ENCODE data around the gene EIF2B4. TPM values are rescaled to one million over a fixed set of nuclear protein-coding genes. Genes with fewer than 3 reads are reported as not detected.

The EIF2B4 gene
- total and polyA plus RNA-seq, 2 of the 13 experiments (the other 11 are each of a cell fraction or from before 2014, with no cell fraction given), result 91.5 to 96.4 TPM

DNA sequence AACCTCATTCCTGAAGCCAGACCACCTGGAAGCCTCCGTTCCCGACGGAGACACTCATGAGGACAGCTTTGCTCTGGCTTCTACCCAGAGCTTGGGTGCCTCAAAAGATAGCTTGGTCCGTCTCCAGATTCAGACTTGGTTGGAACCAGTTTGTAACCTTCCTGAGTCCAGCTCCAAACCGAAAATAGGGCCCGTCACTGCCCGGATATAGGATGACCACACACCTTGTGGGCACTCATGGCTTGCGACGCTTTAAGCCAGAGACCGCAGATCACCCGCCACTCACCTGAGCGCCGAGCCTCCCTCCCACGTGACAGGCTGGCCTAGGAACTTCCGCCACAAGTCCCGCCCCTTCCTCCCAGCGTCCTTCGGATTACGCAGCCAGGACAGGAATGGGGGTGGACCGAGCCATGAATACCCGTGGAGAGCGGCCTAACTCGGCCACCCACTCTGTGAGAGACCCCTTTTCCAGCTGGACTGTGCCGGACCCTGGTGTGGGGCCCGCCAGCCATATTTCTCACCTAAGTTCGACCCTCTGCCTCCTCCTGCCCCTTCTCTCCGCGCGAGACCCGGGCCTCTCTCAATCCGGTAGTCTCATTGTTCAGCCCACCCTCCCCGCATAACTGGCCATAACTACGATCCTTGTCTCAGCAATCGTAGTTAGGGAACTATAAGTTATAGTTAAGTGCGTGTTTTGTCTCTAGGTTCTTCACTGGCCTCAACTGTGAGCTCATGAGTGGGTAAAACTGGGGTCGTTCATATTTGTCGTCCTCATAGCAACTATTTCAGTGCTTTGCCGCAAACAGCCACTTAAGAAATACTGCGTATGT lies 47.2 kb downstream of the EIF2B4 start, which contains the start of gene MPV17 (continued):
- TF ChIP-seq ZBTB40 (IDR thresholded peaks at IDR 0.05) (peak; percentile 46; the same call in 1 of the 2 replicates), ZBTB40 (CRISPR knock-in tag; IDR thresholded peaks at IDR 0.05) (peak; percentile 84), DR1 (CRISPR knock-in tag; IDR thresholded peaks at IDR 0.05) (peak; percentile 93), ELF4 (CRISPR knock-in tag; IDR thresholded peaks at IDR 0.05; ENCODE audit: borderline replicate concordance) (peak; percentile 63; the same call in 1 of the 2 replicates), TGIF2 (CRISPR knock-in tag; IDR thresholded peaks at IDR 0.05) (peak; percentile 69), ZBTB42 (CRISPR knock-in tag; IDR thresholded peaks at IDR 0.05) (0 out of 2 replicates have a peak, but pooled peaks have one; percentile 60), NCOR1 (IDR thresholded peaks at IDR 0.05; ENCODE audit: borderline replicate concordance, low read length) (no peak; the same call in 1 of the 2 replicates), MXD4 (CRISPR knock-in tag; IDR thresholded peaks at IDR 0.05) (peak; percentile 96), STAG1 (CRISPR knock-in tag; IDR thresholded peaks at IDR 0.05) (peak; percentile 15), TRIM24 (CRISPR knock-in tag; IDR thresholded peaks at IDR 0.05) (no peak), ZNF383 (CRISPR knock-in tag; IDR thresholded peaks at IDR 0.05; ENCODE audit: borderline replicate concordance) (no peak), MTF1 (CRISPR knock-in tag; IDR thresholded peaks at IDR 0.05) (no peak), HIC2 (CRISPR knock-in tag; IDR thresholded peaks at IDR 0.05; ENCODE audit: low read depth) (peak; percentile 29; the same call in 1 of the 2 replicates), KMT2B (CRISPR knock-in tag; IDR thresholded peaks at IDR 0.05) (peak; percentile 82), FOXK2 (IDR thresholded peaks at IDR 0.05) (0 out of 2 replicates have a peak, but pooled peaks have one; percentile 37)
- TF ChIP-seq, protein P1, sequence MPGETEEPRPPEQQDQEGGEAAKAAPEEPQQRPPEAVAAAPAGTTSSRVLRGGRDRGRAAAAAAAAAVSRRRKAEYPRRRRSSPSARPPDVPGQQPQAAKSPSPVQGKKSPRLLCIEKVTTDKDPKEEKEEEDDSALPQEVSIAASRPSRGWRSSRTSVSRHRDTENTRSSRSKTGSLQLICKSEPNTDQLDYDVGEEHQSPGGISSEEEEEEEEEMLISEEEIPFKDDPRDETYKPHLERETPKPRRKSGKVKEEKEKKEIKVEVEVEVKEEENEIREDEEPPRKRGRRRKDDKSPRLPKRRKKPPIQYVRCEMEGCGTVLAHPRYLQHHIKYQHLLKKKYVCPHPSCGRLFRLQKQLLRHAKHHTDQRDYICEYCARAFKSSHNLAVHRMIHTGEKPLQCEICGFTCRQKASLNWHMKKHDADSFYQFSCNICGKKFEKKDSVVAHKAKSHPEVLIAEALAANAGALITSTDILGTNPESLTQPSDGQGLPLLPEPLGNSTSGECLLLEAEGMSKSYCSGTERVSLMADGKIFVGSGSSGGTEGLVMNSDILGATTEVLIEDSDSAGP (CRISPR knock-in tag; IDR thresholded peaks at IDR 0.05; ENCODE audit: borderline replicate concordance), result peak; percentile 97
